Neural cell (in vitro differentiated cells): ENCODE data around the gene CCDC85C.

Source experiments
- CTCF ChIP-seq: fragments of 450-650 bp; IDR thresholded peaks from 2 replicates; pipeline ENCODE4 v1.5.1; 2014; ENCODE audit warnings: antibody characterized with exemption, mild to moderate bottlenecking, moderate library complexity; ENCODE audit not compliant: poor library complexity, severe bottlenecking
- EP300 ChIP-seq: fragments of 450-650 bp; conservative IDR thresholded peaks from 2 replicates; pipeline ENCODE4 v1.6.1; 2014; ENCODE audit warnings: antibody characterized with exemption, mild to moderate bottlenecking, moderate library complexity; ENCODE audit not compliant: poor library complexity, severe bottlenecking
- EZH2 ChIP-seq: fragments of 200-600, 300-800 bp; shearing (Covaris generic), sonication (generic); IDR thresholded peaks from 2 replicates; pipeline ENCODE4 v1.6.1; 2014; ENCODE audit warnings: antibody characterized with exemption, low read length, borderline replicate concordance, mild to moderate bottlenecking; ENCODE audit not compliant: insufficient read depth, poor library complexity, severe bottlenecking
- MXI1 ChIP-seq: fragments of 450-650 bp; conservative IDR thresholded peaks from 2 replicates; pipeline ENCODE4 v1.6.1; 2014; ENCODE audit warnings: antibody characterized with exemption, mild to moderate bottlenecking; ENCODE audit not compliant: poor library complexity, severe bottlenecking
- POLR2AphosphoS5 ChIP-seq: IDR thresholded peaks from 2 replicates; pipeline ENCODE4 v1.6.1; 2012
- RAD21 ChIP-seq: fragments of 450-650 bp; conservative IDR thresholded peaks from 2 replicates; pipeline ENCODE4 v1.6.1; 2014; ENCODE audit warnings: antibody characterized with exemption, mild to moderate bottlenecking, moderate library complexity
- REST ChIP-seq: IDR thresholded peaks from 2 replicates; pipeline ENCODE4 v1.6.1; 2012; ENCODE audit warnings: borderline replicate concordance
- TAF1 ChIP-seq: IDR thresholded peaks from 2 replicates; pipeline ENCODE4 v1.6.1; 2012; ENCODE audit warnings: low read depth

- TF ChIP-seq CTCF (no peak), EP300 (no peak), TAF1 (no peak), POLR2AphosphoS5 (no peak), EZH2 (no peak), MXI1 (no peak), REST (no peak), RAD21 (no peak)
Observed at GRCh38 chr14:99465288-99465687, 138.7 kb downstream of the CCDC85C start.
